IMR-90 (cell line): ENCODE results near the gene CPLX1. TPM values are rescaled to one million over a fixed set of nuclear protein-coding genes. Genes with fewer than 3 reads are reported as not detected.

Experiments
- ATAC-seq: fragments of 200-7000 bp; cut with Tn5 transposase; 2 replicates; pipeline ENCODE4 v1.9.1; 2020; ENCODE audit warnings: low read depth, mild to moderate bottlenecking, moderate library complexity
- BruUV-seq: library from RNA; stranded (reverse); fragments of 400-500 nt; replicated peaks from 2 replicates; lab custom pipeline; 2021; lab: Mats Ljungman, UMichigan
- CTCF ChIA-PET: fragments of 300-600 bp; formaldehyde crosslinking; extraction: SDS; loops from one replicate; lab custom pipeline; 2021; ENCODE audit warnings: antibody characterized with exemption; lab: Yijun Ruan, JAX
- POLR2A ChIA-PET: fragments of 300-600 bp; sonication (Branson Sonifier 250); formaldehyde crosslinking; loops from one replicate; lab custom pipeline; 2022; ENCODE audit warnings: antibody characterized with exemption; ENCODE audit not compliant: unreplicated experiment; lab: Charles Lee
- DNase-seq: peaks from one replicate; pipeline ENCODE4 v3.0.0; 2013
- H2AFZ ChIP-seq: replicated peaks from 2 replicates; pipeline ENCODE3; 2013; ENCODE audit warnings: low read length, mild to moderate bottlenecking; ENCODE audit not compliant: poor library complexity
- H2AK5ac ChIP-seq: 2 replicates; pipeline ENCODE4 v1.6.1; 2013; ENCODE audit warnings: low read depth, low read length, inconsistent platforms
- H2AK9ac ChIP-seq: replicated peaks from 2 replicates; pipeline ENCODE3; 2013; ENCODE audit warnings: mild to moderate bottlenecking, low read depth, low read length, moderate library complexity; ENCODE audit not compliant: poor library complexity
- H2BK120ac ChIP-seq: 2 replicates; pipeline ENCODE4 v1.6.1; 2013; ENCODE audit warnings: low read depth, low read length, inconsistent platforms
- H2BK15ac ChIP-seq: 3 replicates; pipeline ENCODE4 v1.6.1; 2013; ENCODE audit warnings: low read depth, low read length, inconsistent platforms
- H2BK20ac ChIP-seq: 2 replicates; pipeline ENCODE4 v1.6.1; 2013; ENCODE audit warnings: low read depth, mild to moderate bottlenecking, inconsistent platforms, low read length, moderate library complexity
- H2BK5ac ChIP-seq: 2 replicates; pipeline ENCODE4 v1.6.1; 2013; ENCODE audit warnings: mild to moderate bottlenecking, low read depth, low read length, inconsistent platforms; ENCODE audit not compliant: poor library complexity, severe bottlenecking
- H3K14ac ChIP-seq: replicated peaks from 2 replicates; pipeline ENCODE4 v1.6.1; 2013; ENCODE audit warnings: low read depth, low read length, inconsistent platforms
- H3K18ac ChIP-seq: 2 replicates; pipeline ENCODE4 v1.6.1; 2013; ENCODE audit warnings: low read depth, low read length, control low read depth
- H3K23ac ChIP-seq: 2 replicates; pipeline ENCODE4 v1.6.1; 2013; ENCODE audit warnings: low read depth, low read length, inconsistent platforms
- H3K27ac ChIP-seq: 2 replicates; pipeline ENCODE4 v1.5.1; 2013; ENCODE audit warnings: mild to moderate bottlenecking, control low read depth, low read length; ENCODE audit not compliant: insufficient read depth
- H3K27me3 ChIP-seq: 2 replicates; pipeline ENCODE4 v1.6.1; 2013; ENCODE audit warnings: low read length; ENCODE audit not compliant: control insufficient read depth, insufficient read depth
- H3K36me3 ChIP-seq: 2 replicates; pipeline ENCODE4 v1.6.1; 2013; ENCODE audit warnings: low read length, mixed read lengths; ENCODE audit not compliant: control insufficient read depth, insufficient read depth
- H3K4ac ChIP-seq: 2 replicates; pipeline ENCODE4 v1.6.1; 2013; ENCODE audit warnings: low read depth, low read length, inconsistent platforms
- H3K4me1 ChIP-seq: 2 replicates; pipeline ENCODE4 v1.6.1; 2013; ENCODE audit warnings: low read length, mixed read lengths; ENCODE audit not compliant: control insufficient read depth, insufficient read depth
- H3K4me2 ChIP-seq: 2 replicates; pipeline ENCODE4 v1.6.1; 2013; ENCODE audit warnings: low read depth, mild to moderate bottlenecking, control low read depth, low read length, moderate library complexity
- H3K4me3 ChIP-seq: 2 replicates; pipeline ENCODE4 v1.5.1; 2013; ENCODE audit warnings: low read depth, mild to moderate bottlenecking, control low read depth, low read length, moderate library complexity; ENCODE audit not compliant: insufficient read depth
- H3K56ac ChIP-seq: 2 replicates; pipeline ENCODE4 v1.6.1; 2013; ENCODE audit warnings: low read length, inconsistent platforms; ENCODE audit not compliant: insufficient read depth; ENCODE audit errors: extremely low read depth
- H3K79me1 ChIP-seq, 2 experiments: 2 replicates each; pipeline ENCODE4 v1.6.1; 2013; ENCODE audit warnings: low read length in 2 of 2, inconsistent platforms in 1 of 2, low read depth in 1 of 2
- H3K9ac ChIP-seq: 2 replicates; pipeline ENCODE4 v1.6.1; 2013; ENCODE audit warnings: low read depth, low read length, control low read depth
- H3K9me1 ChIP-seq: 2 replicates; pipeline ENCODE4 v1.6.1; 2013; ENCODE audit warnings: low read length, inconsistent platforms; ENCODE audit not compliant: insufficient read depth
- H3K9me3 ChIP-seq: 2 replicates; pipeline ENCODE4 v1.6.1; 2013; ENCODE audit warnings: low read length; ENCODE audit not compliant: control insufficient read depth, insufficient read depth
- H4K20me1 ChIP-seq: 2 replicates; pipeline ENCODE4 v1.6.1; 2013; ENCODE audit warnings: low read length, inconsistent platforms; ENCODE audit not compliant: insufficient read depth
- H4K5ac ChIP-seq: 2 replicates; pipeline ENCODE4 v1.6.1; 2013; ENCODE audit warnings: mild to moderate bottlenecking, low read depth, low read length, control low read depth
- H4K8ac ChIP-seq, 2 experiments: 2 replicates each; pipeline ENCODE4 v1.6.1; 2013; ENCODE audit warnings: low read depth in 2 of 2, low read length in 2 of 2, control low read depth in 1 of 2, inconsistent platforms in 1 of 2
- H4K91ac ChIP-seq: 2 replicates; pipeline ENCODE4 v1.6.1; 2013; ENCODE audit warnings: low read depth, low read length, inconsistent platforms; ENCODE audit not compliant: insufficient read depth
- BHLHE40 ChIP-seq: fragments of 150-350 bp; IDR thresholded peaks from 2 replicates; pipeline ENCODE4 v1.6.1; 2016; ENCODE audit warnings: mild to moderate bottlenecking, low read depth, low read length
- CEBPB ChIP-seq: IDR thresholded peaks from 2 replicates; pipeline ENCODE4 v1.6.1; 2012; ENCODE audit warnings: low read depth, low read length, improper control_type of control experiment
- CHD1 ChIP-seq: IDR thresholded peaks from 2 replicates; pipeline ENCODE4 v1.6.1; 2012; ENCODE audit warnings: low read depth, low read length, improper control_type of control experiment
- FOS ChIP-seq: fragments of 150-350 bp; IDR thresholded peaks from 2 replicates; pipeline ENCODE4 v1.6.1; 2016; ENCODE audit warnings: low read depth, low read length
- MAFK ChIP-seq: IDR thresholded peaks from 2 replicates; pipeline ENCODE4 v1.6.1; 2012; ENCODE audit warnings: low read depth, low read length, improper control_type of control experiment
- MAZ ChIP-seq: IDR thresholded peaks from 2 replicates; pipeline ENCODE4 v1.6.1; 2012; ENCODE audit warnings: low read depth, mild to moderate bottlenecking, low read length, improper control_type of control experiment, moderate library complexity, borderline replicate concordance
- MXI1 ChIP-seq: IDR thresholded peaks from 2 replicates; pipeline ENCODE4 v1.6.1; 2012; ENCODE audit warnings: low read depth, mild to moderate bottlenecking, low read length, moderate library complexity, borderline replicate concordance
- NFE2L2 ChIP-seq: fragments of 150-350 bp; IDR thresholded peaks from 2 replicates; pipeline ENCODE4 v1.6.1; 2016; ENCODE audit warnings: low read depth, mild to moderate bottlenecking, low read length
- POLR2A ChIP-seq: IDR thresholded peaks from 2 replicates; pipeline ENCODE4 v1.6.1; 2012; ENCODE audit warnings: mild to moderate bottlenecking, low read depth, low read length
- RAD21 ChIP-seq: IDR thresholded peaks from 2 replicates; pipeline ENCODE4 v1.6.1; 2012; ENCODE audit warnings: low read length, improper control_type of control experiment
- RCOR1 ChIP-seq: IDR thresholded peaks from 2 replicates; pipeline ENCODE4 v1.6.1; 2012; ENCODE audit warnings: mild to moderate bottlenecking, low read length, improper control_type of control experiment; ENCODE audit not compliant: insufficient replicate concordance
- RFX5 ChIP-seq: IDR thresholded peaks from 2 replicates; pipeline ENCODE4 v1.8.0; 2012; ENCODE audit warnings: low read depth, mild to moderate bottlenecking, low read length, moderate library complexity
- SMC3 ChIP-seq: fragments of 150-350 bp; IDR thresholded peaks from 2 replicates; pipeline ENCODE4 v1.6.1; 2016; ENCODE audit warnings: low read depth, mild to moderate bottlenecking, antibody characterized with exemption, low read length, moderate library complexity
- WGBS, 2 experiments: methylation state at CpG; one replicate each; pipeline versions ENCODE4 v1.1.5 to v1.1.7; 2013; ENCODE audit warnings: missing lambda C conversion rate in 2 of 2; ENCODE audit not compliant: insufficient read length in 1 of 2; ENCODE audit errors: extremely low coverage in 2 of 2; 5-methylcytosine and 5-hydroxymethylcytosine counted together
- dilution Hi-C: fragments of 300-500 bp; cut with HindIII; formaldehyde crosslinking; loops from one replicate; pipeline ENCODE4 v1.14.3; 2018; ENCODE audit warnings: low sequenced_read_pairs; ENCODE audit not compliant: unreplicated experiment
- in situ Hi-C: fragments of 300-500 bp; cut with MboI; formaldehyde crosslinking; loops from 3 replicates; pipeline ENCODE4 v1.14.3; 2019; ENCODE audit warnings: low sequenced_read_pairs, inconsistent platforms, mixed read lengths
- intact Hi-C: fragments of 100-400 bp; cut with micrococcal nuclease; formaldehyde crosslinking; loops from 2 replicates; pipeline ENCODE4 v1.10.0; 2022
- polyA plus RNA-seq, 3 experiments: library from polyadenylated mRNA; depleted of rRNA; stranded (reverse); fragments of >200 nt; gene quantifications; 2 replicates each; pipeline ENCODE4 v1.2.3, GENCODE V29; 2012; ENCODE audit warnings: low replicate concordance in 1 of 3
- total RNA-seq: library from RNA; depleted of rRNA; stranded (reverse); fragments of >200 nt; gene quantifications from 2 replicates; pipeline ENCODE4 v1.2.3, GENCODE V29; 2012
- TF ChIP-seq, protein P1 (sequence below): fragments of 150-350 bp; IDR thresholded peaks from 2 replicates; pipeline ENCODE4 v1.6.1; 2017; ENCODE audit warnings: mild to moderate bottlenecking, antibody characterized with exemption, low read length, low read depth
- TF ChIP-seq, protein P2 (sequence below): conservative IDR thresholded peaks from 2 replicates; pipeline ENCODE4 v1.5.1; 2012; ENCODE audit warnings: mild to moderate bottlenecking, low read depth, low read length, improper control_type of control experiment
- TF ChIP-seq, protein P3 (sequence below): fragments of 150-350 bp; IDR thresholded peaks from 2 replicates; pipeline ENCODE4 v1.6.1; 2016; ENCODE audit warnings: low read depth, mild to moderate bottlenecking, low read length, moderate library complexity, borderline replicate concordance

Gene CPLX1
- total and polyA plus RNA-seq, 2 of the 4 experiments (the other 2 are of a cell fraction): 0.05 TPM; not detected in 1

DNA sequence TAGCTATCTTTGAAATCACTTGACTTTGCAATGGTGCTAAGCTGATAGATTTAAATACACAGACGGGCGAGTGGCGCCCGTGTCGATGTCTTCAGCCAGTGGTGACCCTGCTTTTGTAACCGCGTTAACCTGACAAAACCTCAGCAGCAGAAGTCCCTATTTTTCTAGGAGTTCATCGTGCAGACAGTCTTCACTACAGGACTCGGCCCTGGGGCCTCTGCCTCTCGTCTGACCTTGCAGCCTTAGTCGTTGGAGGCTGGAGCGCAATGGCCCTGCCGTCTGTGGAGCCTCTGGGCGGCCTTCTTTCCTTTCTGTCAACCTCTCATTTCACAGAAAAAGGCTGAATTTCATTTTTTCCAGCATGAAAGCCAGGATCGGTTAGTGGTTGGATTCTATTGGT, 57.9 kb downstream of the CPLX1 start:
- no peak for TF ChIP-seq CHD1
- TF ChIP-seq SMC3: no peak
- TF ChIP-seq, protein P1, sequence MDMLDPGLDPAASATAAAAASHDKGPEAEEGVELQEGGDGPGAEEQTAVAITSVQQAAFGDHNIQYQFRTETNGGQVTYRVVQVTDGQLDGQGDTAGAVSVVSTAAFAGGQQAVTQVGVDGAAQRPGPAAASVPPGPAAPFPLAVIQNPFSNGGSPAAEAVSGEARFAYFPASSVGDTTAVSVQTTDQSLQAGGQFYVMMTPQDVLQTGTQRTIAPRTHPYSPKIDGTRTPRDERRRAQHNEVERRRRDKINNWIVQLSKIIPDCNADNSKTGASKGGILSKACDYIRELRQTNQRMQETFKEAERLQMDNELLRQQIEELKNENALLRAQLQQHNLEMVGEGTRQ: no peak
- no peak for TF ChIP-seq BHLHE40
- TF ChIP-seq, protein P2, sequence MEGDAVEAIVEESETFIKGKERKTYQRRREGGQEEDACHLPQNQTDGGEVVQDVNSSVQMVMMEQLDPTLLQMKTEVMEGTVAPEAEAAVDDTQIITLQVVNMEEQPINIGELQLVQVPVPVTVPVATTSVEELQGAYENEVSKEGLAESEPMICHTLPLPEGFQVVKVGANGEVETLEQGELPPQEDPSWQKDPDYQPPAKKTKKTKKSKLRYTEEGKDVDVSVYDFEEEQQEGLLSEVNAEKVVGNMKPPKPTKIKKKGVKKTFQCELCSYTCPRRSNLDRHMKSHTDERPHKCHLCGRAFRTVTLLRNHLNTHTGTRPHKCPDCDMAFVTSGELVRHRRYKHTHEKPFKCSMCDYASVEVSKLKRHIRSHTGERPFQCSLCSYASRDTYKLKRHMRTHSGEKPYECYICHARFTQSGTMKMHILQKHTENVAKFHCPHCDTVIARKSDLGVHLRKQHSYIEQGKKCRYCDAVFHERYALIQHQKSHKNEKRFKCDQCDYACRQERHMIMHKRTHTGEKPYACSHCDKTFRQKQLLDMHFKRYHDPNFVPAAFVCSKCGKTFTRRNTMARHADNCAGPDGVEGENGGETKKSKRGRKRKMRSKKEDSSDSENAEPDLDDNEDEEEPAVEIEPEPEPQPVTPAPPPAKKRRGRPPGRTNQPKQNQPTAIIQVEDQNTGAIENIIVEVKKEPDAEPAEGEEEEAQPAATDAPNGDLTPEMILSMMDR: no peak
- TF ChIP-seq FOS: no peak
- TF ChIP-seq NFE2L2: no peak
- TF ChIP-seq CEBPB: no peak
- TF ChIP-seq RFX5: no peak
- no peak for TF ChIP-seq MAZ
- TF ChIP-seq POLR2A: no peak
- no peak for TF ChIP-seq MXI1
- TF ChIP-seq MAFK: no peak
- no peak for TF ChIP-seq RCOR1
- no peak for TF ChIP-seq RAD21
- TF ChIP-seq, protein P3, sequence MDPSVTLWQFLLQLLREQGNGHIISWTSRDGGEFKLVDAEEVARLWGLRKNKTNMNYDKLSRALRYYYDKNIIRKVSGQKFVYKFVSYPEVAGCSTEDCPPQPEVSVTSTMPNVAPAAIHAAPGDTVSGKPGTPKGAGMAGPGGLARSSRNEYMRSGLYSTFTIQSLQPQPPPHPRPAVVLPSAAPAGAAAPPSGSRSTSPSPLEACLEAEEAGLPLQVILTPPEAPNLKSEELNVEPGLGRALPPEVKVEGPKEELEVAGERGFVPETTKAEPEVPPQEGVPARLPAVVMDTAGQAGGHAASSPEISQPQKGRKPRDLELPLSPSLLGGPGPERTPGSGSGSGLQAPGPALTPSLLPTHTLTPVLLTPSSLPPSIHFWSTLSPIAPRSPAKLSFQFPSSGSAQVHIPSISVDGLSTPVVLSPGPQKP: no peak
- no peak overlapping the region for H3K23ac ChIP-seq
- H3K9me1 ChIP-seq: peaks cover 14% of the 10 kb centered on the region
- no peak overlapping the region for H3K4me3 ChIP-seq
- H3K4me1 ChIP-seq: peaks cover 2% of the 10 kb centered on the region; the same call in 1 of the 2 replicates
- no peak overlapping the region for H3K4ac ChIP-seq
- H2AK9ac ChIP-seq: no peak overlapping the region
- no peak overlapping the region for H3K27ac ChIP-seq
- H3K56ac ChIP-seq: no peak overlapping the region
- no peak overlapping the region for H4K91ac ChIP-seq
- no peak overlapping the region for H3K14ac ChIP-seq
- no peak overlapping the region for H3K18ac ChIP-seq
- H2AK5ac ChIP-seq: no peak overlapping the region
- CTCF ChIA-PET: no interaction called here
- H2BK15ac ChIP-seq: no peak overlapping the region
- in situ Hi-C loops (no loop called here), dilution Hi-C loops (no loop called here), intact Hi-C loops (no loop called here)
- no peaks in the 10 kb centered on the region for H3K9me3 ChIP-seq
- H3K36me3 ChIP-seq: peaks cover 63% of the 10 kb centered on the region
- 96% methylated on average over 9 of the region's 15 CpGs; no CpG with 5 or more reads in 1 of the 2 experiments for WGBS, 2 experiments
- POLR2A ChIA-PET: interaction anchor here (0.8 kb wide), 1 partner anchor 14 kb away, joined by 3 read pairs; no protein-coding TSS in a partner anchor
- H3K9ac ChIP-seq: no peak overlapping the region
- H4K20me1 ChIP-seq: peaks cover 97% of the 10 kb centered on the region
- H4K8ac ChIP-seq: no peak overlapping the region
- BruUV-seq: TSS peak; percentile 45
- no peak overlapping the region for H2AFZ ChIP-seq
- no peak overlapping the region for H2BK120ac ChIP-seq
- DNase-seq: no peak
- no peak overlapping the region for H4K5ac ChIP-seq
- no peak overlapping the region for H2BK5ac ChIP-seq
- ATAC-seq: no peak
- no peak overlapping the region for H3K4me2 ChIP-seq
- H3K79me1 ChIP-seq: peaks cover 20 to 81% of the 10 kb centered on the region in 2 experiments
- H2BK20ac ChIP-seq: no peak overlapping the region
- no peaks in the 10 kb centered on the region for H3K27me3 ChIP-seq
